ENCODE data around the gene KCTD17. TPM values are rescaled to one million over a fixed set of nuclear protein-coding genes. Genes with fewer than 3 reads are reported as not detected.

KCTD17 gene
- total RNA-seq, 1 donor from 2014 or later: 17.5 TPM

DNA sequence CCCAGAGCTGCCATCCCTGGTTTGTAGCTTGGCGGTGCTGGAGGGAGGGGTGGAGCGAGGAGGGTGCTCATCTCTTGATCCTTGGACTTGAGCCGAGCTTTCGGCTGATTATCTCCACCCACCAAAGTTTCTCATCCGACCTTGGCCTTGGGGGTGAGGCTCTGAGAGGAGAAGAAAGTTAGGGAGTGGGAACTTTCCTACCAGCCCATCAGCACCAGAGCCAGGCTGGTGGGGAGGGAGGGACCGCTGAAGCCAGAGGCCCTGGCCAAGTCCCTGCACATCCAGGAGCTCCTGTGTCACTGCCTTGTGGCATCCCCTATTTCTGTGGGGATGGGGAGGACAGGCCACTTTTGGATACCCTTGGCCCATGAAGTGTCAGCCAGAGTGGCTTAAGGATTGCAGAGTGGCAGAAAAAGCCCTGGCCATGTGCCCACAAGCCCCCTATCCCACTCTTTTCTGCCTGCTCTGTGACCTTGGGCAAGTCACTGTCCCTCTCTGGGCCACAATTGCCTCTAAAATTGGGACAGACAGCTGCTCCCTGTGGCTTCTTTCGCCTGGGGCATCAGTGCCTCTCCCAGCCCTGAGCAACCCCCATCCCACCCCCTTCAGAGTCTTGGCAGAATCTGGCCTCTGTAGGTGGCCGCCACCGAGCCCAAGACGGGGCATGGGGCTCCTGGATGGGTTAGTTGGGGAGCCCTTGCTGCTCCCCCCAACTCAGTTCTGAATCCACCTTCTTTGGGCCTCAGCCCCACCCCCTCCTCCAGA, 10.3 kb downstream of the KCTD17 start:
- Histone ChIP-seq H3K36me3 (no peaks in the 10 kb centered on the region), H3K27me3 (peaks cover 6% of the 10 kb centered on the region), H3K79me2 (ENCODE audit: low read depth) (no peaks in the 10 kb centered on the region), H3K4me1 (no peaks in the 10 kb centered on the region), H3K9me3 (ENCODE audit: low read depth) (no peaks in the 10 kb centered on the region), H3K27ac (no peak overlapping the region), H3K4me3 (no peak overlapping the region), H3F3A (ENCODE audit: low read depth) (no peaks in the 10 kb centered on the region), H4K20me1 (ENCODE audit: low read depth) (no peaks in the 10 kb centered on the region), H3K4me2 (no peak overlapping the region), H2AFZ (replicated peaks) (no peak overlapping the region), H3K9ac (no peak overlapping the region)
- H3K4me3 Mint-ChIP-seq: no peak overlapping the region
- TF ChIP-seq EZH2 (IDR thresholded peaks at IDR 0.05): no peak
- no peak for TF ChIP-seq EZH2phosphoT487 (IDR thresholded peaks at IDR 0.05)
- TF ChIP-seq, protein P1, sequence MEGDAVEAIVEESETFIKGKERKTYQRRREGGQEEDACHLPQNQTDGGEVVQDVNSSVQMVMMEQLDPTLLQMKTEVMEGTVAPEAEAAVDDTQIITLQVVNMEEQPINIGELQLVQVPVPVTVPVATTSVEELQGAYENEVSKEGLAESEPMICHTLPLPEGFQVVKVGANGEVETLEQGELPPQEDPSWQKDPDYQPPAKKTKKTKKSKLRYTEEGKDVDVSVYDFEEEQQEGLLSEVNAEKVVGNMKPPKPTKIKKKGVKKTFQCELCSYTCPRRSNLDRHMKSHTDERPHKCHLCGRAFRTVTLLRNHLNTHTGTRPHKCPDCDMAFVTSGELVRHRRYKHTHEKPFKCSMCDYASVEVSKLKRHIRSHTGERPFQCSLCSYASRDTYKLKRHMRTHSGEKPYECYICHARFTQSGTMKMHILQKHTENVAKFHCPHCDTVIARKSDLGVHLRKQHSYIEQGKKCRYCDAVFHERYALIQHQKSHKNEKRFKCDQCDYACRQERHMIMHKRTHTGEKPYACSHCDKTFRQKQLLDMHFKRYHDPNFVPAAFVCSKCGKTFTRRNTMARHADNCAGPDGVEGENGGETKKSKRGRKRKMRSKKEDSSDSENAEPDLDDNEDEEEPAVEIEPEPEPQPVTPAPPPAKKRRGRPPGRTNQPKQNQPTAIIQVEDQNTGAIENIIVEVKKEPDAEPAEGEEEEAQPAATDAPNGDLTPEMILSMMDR (IDR thresholded peaks at IDR 0.05): no peak
- H3K27ac Mint-ChIP-seq: no peak overlapping the region
- no peak for DNase-seq (ENCODE audit: low spot score)
- H3K36me3 Mint-ChIP-seq: peaks cover 7% of the 10 kb centered on the region
- H3K4me1 Mint-ChIP-seq: no peaks in the 10 kb centered on the region
- H3K27me3 Mint-ChIP-seq (ENCODE audit: insufficient read depth, low read depth): peaks cover 3% of the 10 kb centered on the region
- no peaks in the 10 kb centered on the region for H3K9me3 Mint-ChIP-seq

DNA sequence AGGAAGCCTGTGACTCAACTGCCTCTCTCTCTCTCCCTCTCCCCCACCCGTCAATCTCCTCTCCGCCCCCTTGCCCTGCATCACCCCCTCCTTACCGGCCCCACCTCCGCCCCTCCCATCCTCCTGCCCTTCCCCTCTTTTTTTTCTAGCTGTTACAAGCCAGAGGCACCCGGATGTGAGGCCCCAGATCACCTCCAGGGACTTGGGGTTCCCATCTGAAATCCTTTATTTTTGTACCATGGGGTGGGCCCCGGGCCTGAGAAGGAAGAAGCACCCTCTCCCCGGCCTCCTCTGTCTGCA, 10.8 kb downstream of the KCTD17 start:
- Histone ChIP-seq H3K79me2 (ENCODE audit: low read depth) (no peaks in the 10 kb centered on the region), H3K4me1 (no peaks in the 10 kb centered on the region), H3K27me3 (peaks cover 9% of the 10 kb centered on the region), H3K36me3 (no peaks in the 10 kb centered on the region), H3K4me2 (no peak overlapping the region), H3K9ac (no peak overlapping the region), H3K27ac (no peak overlapping the region), H4K20me1 (ENCODE audit: low read depth) (no peaks in the 10 kb centered on the region), H3K4me3 (no peak overlapping the region), H3K9me3 (ENCODE audit: low read depth) (no peaks in the 10 kb centered on the region), H3F3A (ENCODE audit: low read depth) (no peaks in the 10 kb centered on the region), H2AFZ (replicated peaks) (no peak overlapping the region)
- Mint-ChIP-seq H3K4me3 (no peak overlapping the region), H3K36me3 (peaks cover 5% of the 10 kb centered on the region), H3K9me3 (no peaks in the 10 kb centered on the region), H3K27ac (no peak overlapping the region), H3K4me1 (no peaks in the 10 kb centered on the region), H3K27me3 (ENCODE audit: insufficient read depth, low read depth) (peaks cover 3% of the 10 kb centered on the region)
- no peak for TF ChIP-seq EZH2phosphoT487 (IDR thresholded peaks at IDR 0.05)
- TF ChIP-seq, protein P1 (IDR thresholded peaks at IDR 0.05): no peak
- TF ChIP-seq EZH2 (IDR thresholded peaks at IDR 0.05): no peak
- no peak for DNase-seq (ENCODE audit: low spot score)

DNA sequence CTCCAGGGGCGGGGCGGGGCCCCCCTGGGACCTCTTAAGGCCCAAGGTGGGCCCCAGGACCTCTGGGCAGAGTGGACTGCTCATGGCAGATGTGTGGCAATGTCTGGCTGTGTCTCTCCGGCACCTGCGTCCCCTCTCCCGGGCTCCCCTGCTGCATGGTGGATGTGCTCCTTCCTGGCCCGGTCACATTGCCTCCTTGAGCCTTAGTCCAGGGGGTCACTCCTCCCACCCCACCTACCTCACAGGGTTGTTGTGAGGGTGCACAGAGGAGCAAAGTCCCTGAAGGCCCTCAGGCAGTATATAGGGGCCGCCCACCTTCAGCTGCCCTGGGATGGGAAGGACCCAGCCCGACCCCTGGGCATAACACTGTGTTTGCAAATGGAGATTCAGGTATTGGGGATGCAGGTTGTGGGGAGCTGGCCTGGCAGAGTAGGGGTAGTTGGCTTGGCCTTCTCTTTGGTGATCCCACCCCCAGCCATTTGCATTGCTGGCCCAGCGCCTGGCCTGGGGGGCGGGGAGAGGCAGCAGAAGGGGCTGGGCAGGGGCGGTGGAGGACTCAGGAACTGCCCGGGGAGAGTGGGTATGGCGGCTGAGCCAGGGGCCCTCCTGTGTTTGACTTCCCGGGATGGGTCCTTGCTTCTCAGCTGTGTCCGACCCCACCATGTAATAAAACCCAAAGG, 11.3 kb downstream of the KCTD17 start:
- H3K9me3 Mint-ChIP-seq: no peaks in the 10 kb centered on the region
- Histone ChIP-seq H3K9ac (no peak overlapping the region), H3K27ac (no peak overlapping the region), H3K27me3 (peaks cover 14% of the 10 kb centered on the region), H3K9me3 (ENCODE audit: low read depth) (no peaks in the 10 kb centered on the region), H2AFZ (replicated peaks) (no peak overlapping the region), H3K4me2 (no peak overlapping the region), H3K79me2 (ENCODE audit: low read depth) (no peaks in the 10 kb centered on the region), H3F3A (ENCODE audit: low read depth) (no peaks in the 10 kb centered on the region), H3K36me3 (no peaks in the 10 kb centered on the region), H3K4me3 (no peak overlapping the region), H4K20me1 (ENCODE audit: low read depth) (no peaks in the 10 kb centered on the region), H3K4me1 (no peaks in the 10 kb centered on the region)
- no peak for DNase-seq (ENCODE audit: low spot score)
- H3K36me3 Mint-ChIP-seq: peaks cover 3% of the 10 kb centered on the region
- TF ChIP-seq EZH2 (IDR thresholded peaks at IDR 0.05): no peak
- TF ChIP-seq, protein P1 (IDR thresholded peaks at IDR 0.05): no peak
- no peak for TF ChIP-seq EZH2phosphoT487 (IDR thresholded peaks at IDR 0.05)
- H3K27ac Mint-ChIP-seq: no peak overlapping the region
- H3K4me1 Mint-ChIP-seq: no peaks in the 10 kb centered on the region
- H3K27me3 Mint-ChIP-seq (ENCODE audit: insufficient read depth, low read depth): peaks cover 3% of the 10 kb centered on the region
- no peak overlapping the region for H3K4me3 Mint-ChIP-seq
